ENCODE data around the gene ZNF83.
A peak's percentile ranks its signal among the peaks of the same experiment; 100 is the strongest.
"Not testable (repeated sequence)": the region's sequence is repeated elsewhere in the genome, so short reads cannot be mapped to it uniquely, and the experiment has no call there.

ZNF83 gene

DNA sequence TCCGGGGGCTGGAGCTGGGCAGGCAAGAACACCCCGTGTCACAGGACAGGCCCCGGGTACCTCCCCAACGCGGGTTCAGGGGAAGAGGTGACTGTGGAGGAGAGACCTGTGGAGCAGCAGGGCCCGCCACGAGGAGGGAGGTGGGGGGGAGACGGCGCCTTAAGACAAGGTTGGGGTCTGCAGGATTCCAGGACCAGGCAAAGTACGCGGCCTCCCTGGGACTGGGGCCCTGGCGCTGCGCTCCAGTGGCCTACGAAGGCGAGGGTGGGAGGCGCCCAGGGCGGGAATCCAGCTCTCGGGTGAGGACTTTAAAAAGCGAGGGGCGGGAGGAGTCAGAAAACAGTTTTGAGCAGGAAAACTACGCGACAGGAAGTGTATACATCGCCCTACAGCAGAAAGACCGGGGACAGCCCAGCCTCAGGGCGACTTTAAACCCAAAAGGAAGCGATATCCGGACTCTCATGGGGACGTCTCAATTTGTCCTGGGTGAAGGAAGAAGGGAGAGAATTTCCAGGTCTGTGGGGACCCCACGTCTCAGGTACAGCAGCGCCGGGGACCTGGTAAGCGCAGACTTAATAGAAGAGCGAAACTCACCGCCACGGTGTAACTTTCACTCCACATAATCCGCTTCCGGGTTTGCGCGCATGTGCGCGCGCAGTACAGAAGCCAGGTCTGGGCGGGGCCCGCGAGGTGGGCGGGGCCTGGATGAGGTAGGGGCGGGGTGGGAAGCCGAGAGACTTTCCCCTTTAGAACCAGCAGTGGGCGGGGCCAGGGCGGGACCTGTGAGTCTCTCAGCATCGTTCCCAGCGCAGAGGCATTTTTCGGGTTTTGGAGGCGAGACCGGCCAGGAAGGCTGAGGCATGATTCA lies at the start of gene ZNF83:
Gene ZNF83, minus strand, starts transcription at position 638 of the 868 bp plus-strand sequence.
- DNase-seq (ENCODE audit: low spot score) = peak; percentile 98

DNA sequence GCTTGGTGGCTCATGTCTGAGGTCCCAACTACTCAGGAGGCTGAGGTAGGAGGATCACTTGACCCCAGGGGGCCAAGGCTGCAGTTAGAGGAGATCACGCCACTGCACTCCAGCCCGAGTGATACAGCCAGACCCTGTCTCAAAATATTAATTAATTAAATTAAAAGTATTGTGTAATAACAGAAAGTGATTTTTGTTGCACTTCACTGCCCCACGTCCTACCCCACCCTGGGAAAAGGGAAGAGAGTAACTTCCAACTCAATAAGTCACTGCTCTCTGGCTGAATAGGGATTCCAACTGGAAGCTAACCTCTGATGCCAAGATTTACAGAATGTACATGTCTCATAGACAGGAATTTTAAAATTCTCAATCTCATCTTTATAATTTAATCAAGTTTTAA lies 49.5 kb upstream of the ZNF83 start:
- DNase-seq (ENCODE audit: low spot score) = no peak

GRCh38 chr19:52685811-52686210 lies 47.7 kb upstream of the ZNF83 start:
- no peak for DNase-seq (ENCODE audit: low spot score)

DNA sequence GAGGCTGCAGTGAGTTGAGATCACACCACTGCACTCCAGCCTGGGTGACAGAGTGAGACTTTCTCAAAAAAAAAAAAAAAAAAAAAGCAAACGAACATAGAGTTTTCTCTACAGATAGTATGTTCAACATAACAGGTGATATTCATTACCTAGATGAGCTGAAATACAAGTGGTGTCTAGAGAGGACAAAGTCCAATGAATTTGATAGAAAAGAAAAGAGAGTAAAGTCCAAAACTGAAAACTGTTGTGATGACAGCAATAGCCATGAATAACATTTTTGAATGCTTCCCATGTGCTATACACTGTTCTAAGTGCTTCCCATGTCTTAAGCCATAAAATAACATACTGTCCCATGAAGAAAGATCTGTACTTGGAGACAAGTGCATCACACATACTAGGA lies 43.1 kb upstream of the ZNF83 start:
- not testable (repeated sequence) for DNase-seq (ENCODE audit: low spot score)

DNA sequence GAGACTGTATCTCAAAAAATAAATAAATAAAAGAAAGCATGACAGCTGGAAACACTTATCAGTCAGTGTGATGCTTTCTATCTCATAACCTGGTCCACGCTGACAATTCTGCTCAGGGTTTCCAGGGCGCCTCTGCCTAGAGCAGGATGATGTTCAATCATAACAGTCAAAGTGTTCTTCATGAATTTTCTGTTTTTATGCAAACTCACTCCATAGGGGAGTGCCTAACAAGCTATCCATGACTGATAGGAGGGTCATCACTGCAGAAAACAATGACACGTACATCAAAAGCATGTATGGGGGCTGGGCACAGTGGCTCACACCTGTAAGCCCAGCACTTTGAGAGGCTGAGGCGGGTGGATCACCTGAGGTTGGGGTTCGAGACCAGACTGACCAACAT lies 41.4 kb upstream of the ZNF83 start:
- DNase-seq (ENCODE audit: low spot score) = peak; percentile 8

DNA sequence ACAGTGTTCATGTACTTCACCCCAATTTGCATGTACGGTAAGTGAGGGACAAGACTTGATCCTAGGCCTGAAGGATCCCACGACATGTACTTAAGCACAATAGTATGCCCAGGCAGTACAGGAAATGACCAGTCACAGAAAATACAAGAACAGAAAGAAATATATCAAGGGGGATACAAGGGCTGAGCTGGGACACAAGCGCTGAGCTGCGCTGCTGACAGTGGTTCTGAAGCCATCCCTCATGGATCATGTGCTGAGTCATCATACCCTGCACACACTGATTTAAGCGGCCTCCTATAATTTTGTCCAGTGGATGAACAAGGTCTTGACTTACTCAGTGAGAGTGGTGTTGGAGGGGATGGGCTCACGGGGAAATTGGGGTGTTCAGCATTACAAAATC lies 37.1 kb upstream of the ZNF83 start:
- DNase-seq (ENCODE audit: low spot score) = not testable (repeated sequence)

DNA sequence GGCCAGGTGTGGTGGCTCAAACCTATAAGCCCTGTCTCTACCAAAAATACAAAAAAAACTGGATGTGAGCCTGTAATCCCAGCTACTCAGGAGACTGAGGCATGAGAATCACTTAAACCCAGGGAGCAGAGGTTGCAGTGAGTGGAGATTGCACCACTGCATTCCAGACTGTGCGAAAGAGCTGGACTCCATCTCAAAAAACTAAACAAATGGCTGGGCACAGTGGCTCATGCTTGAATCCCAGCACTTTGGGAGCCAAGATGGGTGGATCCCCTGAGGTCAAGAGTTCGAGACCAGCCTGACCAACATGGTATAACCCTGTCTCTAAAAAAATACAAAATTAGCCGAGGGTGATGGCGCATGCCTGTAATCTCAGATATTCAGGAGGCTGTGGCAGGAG lies 34.9 kb upstream of the ZNF83 start:
- no peak for DNase-seq (ENCODE audit: low spot score)

GRCh38 chr19:52670046-52670445 lies 31.9 kb upstream of the ZNF83 start:
- DNase-seq (ENCODE audit: low spot score) = no peak

GRCh38 chr19:52669586-52669985 lies 31.4 kb upstream of the ZNF83 start:
- no peak for DNase-seq (ENCODE audit: low spot score)

DNA sequence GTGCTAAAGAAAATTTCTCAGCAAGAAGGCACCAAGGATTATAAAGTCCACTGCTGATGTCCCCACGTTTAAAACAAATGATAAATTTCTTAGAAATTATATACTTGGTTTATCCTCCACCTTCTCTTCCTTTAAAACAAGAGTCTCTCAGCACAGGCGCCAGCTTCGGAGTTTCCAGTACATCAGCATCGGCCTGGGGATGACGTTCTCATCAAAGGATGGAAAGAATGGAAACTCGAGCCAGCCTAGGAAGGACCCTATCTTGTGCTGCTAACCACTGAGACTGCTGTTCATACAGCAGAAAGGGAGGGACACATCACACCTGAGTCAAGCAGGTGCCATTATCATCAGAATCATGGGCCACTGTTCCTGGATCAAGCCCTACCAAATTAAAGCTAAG lies 29.8 kb upstream of the ZNF83 start:
- no peak for DNase-seq (ENCODE audit: low spot score)

- DNase-seq (ENCODE audit: low spot score) = no peak
These were observed 28.4 kb upstream of the ZNF83 start for GRCh38 chr19:52666506-52666905.

- no peak for DNase-seq (ENCODE audit: low spot score)
These were observed 27.4 kb upstream of the ZNF83 start for GRCh38 chr19:52665529-52665928.

- no peak for DNase-seq (ENCODE audit: low spot score)
These were observed 26.9 kb upstream of the ZNF83 start for GRCh38 chr19:52665027-52665426.

GRCh38 chr19:52664461-52664860 lies 26.3 kb upstream of the ZNF83 start:
- DNase-seq (ENCODE audit: low spot score) = no peak

GRCh38 chr19:52662631-52663030 lies 24.5 kb upstream of the ZNF83 start:
- no peak for DNase-seq (ENCODE audit: low spot score)

DNA sequence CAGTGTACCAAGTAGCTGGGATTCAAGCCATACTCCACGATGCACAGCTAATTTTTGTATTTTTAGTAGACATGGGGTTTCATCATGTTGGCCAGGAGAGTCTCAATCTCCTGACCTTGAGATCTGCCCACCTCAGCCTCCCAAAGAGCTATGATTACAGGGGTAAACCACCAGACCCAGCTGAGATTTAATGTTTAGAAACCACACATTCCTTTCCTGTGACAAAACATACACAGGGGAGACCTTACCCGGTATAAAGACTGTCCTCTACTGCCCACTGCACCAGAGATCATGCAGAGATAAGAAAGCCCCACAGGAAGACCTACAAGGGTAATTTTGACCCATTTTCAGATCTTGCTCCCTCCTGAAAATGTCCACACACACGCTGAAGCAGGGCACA lies 22.8 kb upstream of the ZNF83 start:
- no peak for DNase-seq (ENCODE audit: low spot score)

- DNase-seq (ENCODE audit: low spot score) = peak; percentile 22
These were observed 20.9 kb upstream of the ZNF83 start for GRCh38 chr19:52659013-52659412.

- peak; percentile 17 for DNase-seq (ENCODE audit: low spot score)
These were observed 20.4 kb upstream of the ZNF83 start for GRCh38 chr19:52658595-52658994.

- DNase-seq (ENCODE audit: low spot score) = no peak
These were observed 15.0 kb upstream of the ZNF83 start for GRCh38 chr19:52653161-52653560.

GRCh38 chr19:52651956-52652355 lies 13.8 kb upstream of the ZNF83 start:
- DNase-seq (ENCODE audit: low spot score) = no peak

GRCh38 chr19:52648336-52649016 lies 10.3 kb upstream of the ZNF83 start:
- no peak for DNase-seq (ENCODE audit: low spot score)

DNA sequence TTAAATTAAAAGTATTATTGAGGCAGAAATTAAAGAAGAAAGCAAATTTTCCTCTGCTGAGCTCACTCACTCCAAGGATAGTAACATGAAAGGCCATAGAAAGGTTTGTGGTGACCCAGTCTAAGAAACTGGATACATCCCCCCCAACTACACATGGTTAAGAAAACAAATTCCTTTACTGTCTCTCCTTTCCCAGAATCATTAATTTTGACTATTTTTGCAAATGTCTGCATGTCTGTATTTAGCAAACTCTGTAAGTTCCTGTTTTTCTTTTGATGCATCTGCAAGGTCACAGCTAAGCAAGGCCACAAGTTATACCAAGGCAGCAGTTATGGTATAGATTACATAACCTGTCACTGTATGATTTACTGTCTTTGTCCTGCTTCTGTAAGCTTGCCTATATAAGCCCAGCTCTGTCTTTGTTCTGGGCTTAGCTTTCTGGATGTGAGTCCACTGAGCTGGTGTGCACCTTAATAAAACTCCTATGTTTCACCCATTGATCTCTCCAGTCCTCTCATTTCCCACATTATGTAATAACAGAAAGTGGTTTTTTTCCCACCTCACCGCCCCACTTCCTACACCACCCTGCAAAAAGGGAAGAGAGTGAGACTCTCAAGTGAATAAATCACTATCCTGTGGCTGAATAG lies 8.5 kb upstream of the ZNF83 start:
- no peak for DNase-seq (ENCODE audit: low spot score)

DNA sequence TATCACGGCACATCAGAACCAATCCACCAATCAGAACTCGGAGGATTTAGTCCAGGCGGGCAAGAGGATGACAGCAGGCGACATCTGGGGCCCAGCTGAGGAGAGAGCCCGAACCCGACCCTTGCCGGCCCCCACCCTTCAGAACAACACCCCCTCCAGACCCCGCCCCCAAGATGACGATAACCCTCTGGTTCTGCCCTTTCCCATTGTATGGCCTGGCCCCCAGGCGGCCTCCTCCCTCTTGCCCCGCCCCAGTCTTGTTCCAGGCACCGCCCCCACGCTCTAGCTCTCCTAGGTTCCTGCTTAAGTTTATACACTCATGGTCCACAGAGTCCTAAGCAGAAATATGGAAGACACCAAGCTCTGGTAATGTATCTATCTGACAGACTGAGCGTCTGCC lies 2.8 kb upstream of the ZNF83 start:
- DNase-seq (ENCODE audit: low spot score) = no peak
